Measurements from ENCODE around the gene MDM4.

DNA sequence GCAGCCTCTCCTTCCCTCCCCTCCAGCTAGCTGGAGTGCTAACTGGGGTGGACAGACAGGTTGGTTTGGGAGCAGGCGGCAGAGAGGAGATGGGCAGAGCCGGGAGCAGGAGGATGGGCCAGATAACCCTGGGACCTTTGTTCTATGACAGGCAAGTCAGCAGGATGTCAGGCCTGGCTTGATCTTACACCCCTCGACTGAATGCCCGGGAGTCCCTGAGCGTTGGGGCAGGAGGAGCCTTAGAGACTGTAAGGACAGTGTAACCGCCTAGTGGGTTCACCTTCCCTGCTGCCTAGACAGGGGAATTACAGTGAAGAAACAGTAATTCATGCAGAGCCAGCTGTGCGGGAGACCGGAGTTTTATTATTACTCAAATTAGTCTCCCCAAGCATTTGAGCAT, 60.2 kb downstream of the MDM4 start:
- TF ChIP-seq CTCF (conservative IDR thresholded peaks at IDR 0.05 in 1 of 2, IDR thresholded peaks at IDR 0.05 in 1 of 2; ENCODE audit: low read depth in 1 of 2, low read length in 2 of 2): no peak
- TF ChIP-seq EZH2 (IDR thresholded peaks at IDR 0.05; ENCODE audit: low read length, missing control alignments): no peak

All from fibroblast of lung (primary cell).